ENCODE measurements around the gene C12orf57. TPM values are rescaled to one million over a fixed set of nuclear protein-coding genes. Genes with fewer than 3 reads are reported as not detected.

Gene C12orf57
- total and polyA plus RNA-seq, 9 of the 15 experiments (the other 6 are each of a cell fraction or from before 2014, with no cell fraction given), result 26.7 to 191 (median 107) TPM

GRCh38 chr12:6937481-6938352, 6.1 kb upstream of the C12orf57 start (continued):
- TF ChIP-seq TRIM25 (IDR thresholded peaks at IDR 0.05; ENCODE audit: borderline replicate concordance), result no peak
- no peak; the same call in none of the 2 replicates for TF ChIP-seq ZNF24 (IDR thresholded peaks at IDR 0.05)
- peak; percentile 88 for TF ChIP-seq CAMTA2 (CRISPR knock-in tag; conservative IDR thresholded peaks at IDR 0.05)
- no peak for TF ChIP-seq HMG20A (CRISPR knock-in tag; conservative IDR thresholded peaks at IDR 0.05)
- peak in 1 of 3 experiments; percentile 86; a peak in 2 of 6 replicates for TF ChIP-seq ZBTB11 (CRISPR knock-in tag; IDR thresholded peaks at IDR 0.05)
- peak; percentile 84 for TF ChIP-seq SUPT5H (IDR thresholded peaks at IDR 0.05)
- TF ChIP-seq AFF1 (IDR thresholded peaks at IDR 0.05; ENCODE audit: low read depth in 1 of 2, partially characterized antibody in 2 of 2), result no peak
- TF ChIP-seq SAFB2 (IDR thresholded peaks at IDR 0.05; ENCODE audit: borderline replicate concordance, low read depth, low read length, severe bottlenecking), result no peak
- TF ChIP-seq CBX2 (IDR thresholded peaks at IDR 0.05; ENCODE audit: insufficient read depth, low read length, poor library complexity, severe bottlenecking), result no peak
- no peak for TF ChIP-seq CGGBP1 (CRISPR knock-in tag; IDR thresholded peaks at IDR 0.05)
- TF ChIP-seq MYNN (IDR thresholded peaks at IDR 0.05), result peak; percentile 65
- no peak for TF ChIP-seq MYNN (CRISPR knock-in tag; IDR thresholded peaks at IDR 0.05)
- peak; percentile 69 for TF ChIP-seq ZBTB9 (CRISPR knock-in tag; IDR thresholded peaks at IDR 0.05)
- TF ChIP-seq ZFP1 (CRISPR knock-in tag; IDR thresholded peaks at IDR 0.05), result no peak
